BJ (cell line): ENCODE data around the gene OPCML. TPM values are rescaled to one million over a fixed set of nuclear protein-coding genes. Genes with fewer than 3 reads are reported as not detected.

Source experiments
- CTCF ChIA-PET: fragments of 350-600 bp; formaldehyde crosslinking; extraction: SDS; loops from one replicate; lab custom pipeline; 2021; ENCODE audit warnings: antibody characterized with exemption, inconsistent platforms; lab: Yijun Ruan, JAX
- POLR2A ChIA-PET: fragments of 300-600 bp; sonication (Branson Sonifier 250); formaldehyde crosslinking; extraction: SDS; loops from one replicate; lab custom pipeline; 2021; ENCODE audit warnings: antibody characterized with exemption; lab: Charles Lee
- DNase-seq: peaks from one replicate; pipeline ENCODE4 v3.0.0-alpha.2; 2011; ENCODE audit warnings: low read depth
- H3K27me3 ChIP-seq: 2 replicates; pipeline ENCODE4 v1.6.0; 2011; ENCODE audit warnings: low read length; ENCODE audit not compliant: control insufficient read depth, insufficient read depth
- H3K36me3 ChIP-seq: 2 replicates; pipeline ENCODE4 v1.5.1; 2011; ENCODE audit warnings: low read length; ENCODE audit not compliant: control insufficient read depth, insufficient read depth
- H3K4me3 ChIP-seq: 2 replicates; pipeline ENCODE4 v1.5.1; 2011; ENCODE audit warnings: low read depth, mild to moderate bottlenecking, control low read depth, low read length
- CTCF ChIP-seq: IDR thresholded peaks from 2 replicates; pipeline ENCODE4 v1.5.1; 2011; ENCODE audit warnings: low read depth, mild to moderate bottlenecking, control low read depth, inconsistent platforms, low read length, moderate library complexity; ENCODE audit not compliant: insufficient read depth
- polyA plus RNA-seq: library from polyadenylated mRNA; depleted of rRNA; stranded (reverse); fragments of >200 nt; gene quantifications from 2 replicates; pipeline ENCODE4 v1.2.3, GENCODE V29; 2011

OPCML gene
- polyA plus RNA-seq, 1 experiment: 2.0 TPM

DNA sequence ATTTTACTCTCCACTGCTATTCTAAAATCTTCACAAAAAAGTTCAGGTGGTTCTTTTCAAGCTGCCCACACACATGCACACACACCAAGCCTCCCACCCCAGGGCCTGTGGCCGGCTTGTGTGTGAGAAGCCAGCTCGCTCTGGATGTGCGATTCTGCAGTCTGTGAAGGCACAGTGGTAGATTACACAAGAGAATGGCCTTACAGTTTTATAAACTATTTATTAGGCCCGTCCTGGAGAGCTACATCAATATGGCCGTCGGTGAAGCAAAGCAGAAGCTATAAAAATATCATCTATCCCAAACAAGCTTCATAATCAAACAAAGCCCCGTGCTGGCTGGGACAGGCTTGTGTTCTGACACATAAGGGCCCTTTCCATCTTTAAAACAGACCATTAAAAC lies 240.5 kb downstream of the OPCML start:
- no peak for DNase-seq
- no peak for TF ChIP-seq CTCF
- Histone ChIP-seq H3K36me3 (no peaks in the 10 kb centered on the region), H3K4me3 (no peak overlapping the region), H3K27me3 (no peaks in the 10 kb centered on the region)
- ChIA-PET CTCF (interaction anchor here (0.5 kb wide), 1 partner anchor 42 kb away, joined by 3 read pairs; no protein-coding TSS in a partner anchor), POLR2A (no interaction called here)

DNA sequence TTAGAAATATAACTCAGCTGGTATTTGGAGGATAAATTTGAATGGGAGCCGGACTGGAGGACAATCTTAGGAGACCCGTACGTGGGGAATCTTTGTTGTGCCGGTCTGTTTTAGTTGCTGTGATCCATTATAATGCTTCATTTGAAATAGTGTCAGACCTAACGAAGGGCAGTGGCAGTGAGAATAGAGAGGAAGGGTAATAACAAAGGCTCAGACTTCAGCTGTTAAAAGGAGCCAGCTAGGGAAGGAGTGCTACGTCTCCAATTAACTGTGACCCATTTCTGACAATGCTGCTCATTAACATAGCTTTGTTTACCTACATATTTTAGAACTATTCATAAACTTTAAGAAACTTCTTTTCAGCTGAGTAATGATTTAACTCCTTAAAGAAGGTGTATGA lies 246.9 kb downstream of the OPCML start:
- POLR2A ChIA-PET: no interaction called here
- Histone ChIP-seq H3K36me3 (no peaks in the 10 kb centered on the region), H3K27me3 (no peaks in the 10 kb centered on the region), H3K4me3 (no peak overlapping the region)
- no peak for TF ChIP-seq CTCF
- CTCF ChIA-PET: no interaction called here
- no peak for DNase-seq

- H3K27me3 ChIP-seq: no peaks in the 10 kb centered on the region
- ChIA-PET CTCF (no interaction called here), POLR2A (no interaction called here)
- DNase-seq: no peak
- no peak overlapping the region for H3K4me3 ChIP-seq
- no peaks in the 10 kb centered on the region for H3K36me3 ChIP-seq
- TF ChIP-seq CTCF: no peak
Measured at GRCh38 chr11:133284156-133284555, 248.1 kb downstream of the OPCML start.

DNA sequence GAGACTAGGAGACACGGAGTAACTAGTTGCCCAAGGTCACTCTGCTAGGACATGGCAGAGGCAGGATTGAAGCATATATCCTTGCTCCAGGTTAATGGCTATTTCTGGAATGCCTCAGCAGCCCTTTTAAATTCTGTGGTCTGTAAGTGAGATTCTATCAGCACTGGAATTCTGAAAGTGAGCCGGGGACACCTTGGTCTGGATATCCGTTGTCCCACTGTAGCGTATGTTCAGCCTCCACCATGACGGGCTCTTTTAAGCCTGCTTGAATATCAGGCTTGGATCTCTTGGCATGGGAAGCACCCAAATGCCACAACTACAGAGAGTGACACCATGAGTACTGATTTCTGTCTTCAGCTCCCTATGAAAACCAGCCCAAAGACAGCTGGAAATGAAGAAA lies 254.4 kb downstream of the OPCML start:
- ChIA-PET CTCF (interaction anchor here (0.6 kb wide), 2 partner anchors 24 to 257 kb away, joined by 3 read pairs; no protein-coding TSS in a partner anchor), POLR2A (no interaction called here)
- Histone ChIP-seq H3K4me3 (no peak overlapping the region), H3K36me3 (no peaks in the 10 kb centered on the region), H3K27me3 (no peaks in the 10 kb centered on the region)
- no peak for TF ChIP-seq CTCF
- DNase-seq: no peak

DNA sequence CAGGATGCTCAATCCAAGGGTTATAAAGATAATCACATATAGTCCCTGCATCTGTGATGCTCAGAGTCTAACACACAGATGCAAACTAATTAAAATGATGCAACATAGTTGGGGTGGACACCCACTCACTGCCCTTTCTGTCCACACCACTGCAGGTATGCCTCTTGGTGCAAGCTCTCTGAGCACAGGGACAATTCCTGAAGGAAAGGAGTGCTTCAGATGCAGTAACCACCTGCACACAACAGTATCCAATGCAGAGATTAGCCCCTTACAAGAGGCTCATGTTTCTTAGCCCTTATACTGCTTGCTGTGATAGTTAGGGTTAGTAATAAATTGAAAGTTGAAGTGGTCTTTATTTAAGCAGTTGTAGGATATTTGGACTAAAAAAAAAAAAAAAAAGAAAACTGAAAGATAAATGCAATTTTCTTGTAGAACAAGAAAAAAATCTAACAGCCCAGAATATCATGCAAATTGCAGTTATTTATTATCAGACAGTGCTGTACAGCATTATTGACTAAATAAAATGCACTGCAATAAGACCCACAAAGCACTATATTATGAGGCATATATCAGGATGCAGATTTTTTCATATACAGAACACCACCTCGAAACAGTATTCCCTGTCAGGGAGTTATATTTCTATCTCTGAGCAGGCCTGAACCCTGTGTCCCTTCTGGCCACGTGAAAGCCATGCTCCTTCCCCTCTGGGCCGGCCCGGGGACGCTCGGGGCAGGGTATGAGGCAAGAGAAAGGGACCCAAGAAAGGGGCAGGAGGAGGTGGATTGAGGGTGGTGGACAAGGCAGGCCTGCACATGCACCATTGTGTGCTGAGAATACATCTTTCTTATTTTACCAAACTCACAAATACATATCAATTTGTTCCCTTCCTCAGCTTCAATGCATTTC lies 260.2 kb downstream of the OPCML start:
- POLR2A ChIA-PET: no interaction called here
- TF ChIP-seq CTCF: no peak
- CTCF ChIA-PET: no interaction called here
- no peaks in the 10 kb centered on the region for H3K36me3 ChIP-seq
- H3K27me3 ChIP-seq: no peaks in the 10 kb centered on the region
- no peak overlapping the region for H3K4me3 ChIP-seq
- no peak for DNase-seq
